Measurements from ENCODE around the gene NFATC2IP.
"Not testable (repeated sequence)": the region's sequence is repeated elsewhere in the genome, so short reads cannot be mapped to it uniquely, and the experiment has no call there.

Gene NFATC2IP

DNA sequence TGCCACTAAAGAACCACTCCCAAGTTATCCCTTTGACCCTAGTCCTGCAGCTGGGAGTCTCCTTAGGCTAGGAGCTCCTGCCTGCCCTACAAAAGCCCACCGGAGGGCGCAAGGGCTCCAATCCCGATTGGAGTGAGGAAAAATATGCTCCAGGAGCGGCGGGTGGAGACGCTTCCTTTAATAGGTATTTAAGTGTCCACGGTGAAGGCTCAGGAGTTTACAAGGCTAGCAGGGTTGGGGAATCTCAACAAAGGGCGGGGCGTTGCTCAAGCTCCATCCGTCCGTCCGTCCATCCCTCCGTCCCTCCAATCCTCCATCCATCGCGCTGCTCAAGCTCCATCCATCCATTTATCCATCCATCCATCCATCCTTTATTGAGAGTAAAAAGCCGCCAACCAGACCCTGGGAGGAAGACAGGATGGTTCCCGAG is 23.3 kb downstream of the NFATC2IP start:
- DNase-seq (ENCODE audit: low read depth in 2 of 2) = no peak

DNA sequence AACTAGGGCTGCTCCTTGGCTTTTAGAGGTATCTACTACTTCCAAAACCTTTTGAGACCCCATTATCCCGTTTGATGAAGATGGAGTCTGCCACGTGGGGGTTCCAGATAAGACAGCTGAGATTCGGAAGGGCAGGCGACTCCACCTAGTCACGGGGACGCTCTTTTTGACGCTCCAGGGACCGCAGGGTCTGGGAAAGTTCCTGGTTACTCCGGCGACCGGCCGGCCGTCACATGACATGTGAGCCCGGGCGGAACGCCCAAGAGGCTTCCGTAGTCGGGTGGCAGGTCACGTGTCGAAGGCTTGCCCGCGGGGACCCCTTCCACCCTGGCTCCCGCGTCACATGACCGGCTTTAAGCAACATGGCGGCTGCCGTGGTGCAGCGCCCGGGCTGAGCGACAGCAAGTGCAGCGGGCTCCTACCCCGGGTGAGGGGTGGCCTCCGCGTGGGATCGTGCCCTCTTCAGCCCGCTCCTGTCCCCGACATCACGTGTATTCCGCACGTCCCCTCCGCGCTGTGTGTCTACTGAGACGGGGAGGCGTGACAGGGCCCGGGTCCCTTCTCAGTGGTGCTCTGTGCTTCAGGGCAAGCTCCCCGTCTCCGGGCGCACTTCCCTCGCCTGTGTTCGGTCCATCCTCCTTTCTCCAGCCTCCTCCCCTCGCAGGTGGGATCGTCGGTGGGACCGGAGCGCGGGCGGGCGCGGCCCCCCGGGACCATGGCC is 23.9 kb downstream of the NFATC2IP start, which contains the start of gene SPNS1:
SPNS1 (plus strand) TSS at position 342 of the 721 bp plus-strand sequence; CDS start at position 716, 374 bp downstream.
- DNase-seq (ENCODE audit: low read depth in 2 of 2) = peak; percentile 94 to 95

DNA sequence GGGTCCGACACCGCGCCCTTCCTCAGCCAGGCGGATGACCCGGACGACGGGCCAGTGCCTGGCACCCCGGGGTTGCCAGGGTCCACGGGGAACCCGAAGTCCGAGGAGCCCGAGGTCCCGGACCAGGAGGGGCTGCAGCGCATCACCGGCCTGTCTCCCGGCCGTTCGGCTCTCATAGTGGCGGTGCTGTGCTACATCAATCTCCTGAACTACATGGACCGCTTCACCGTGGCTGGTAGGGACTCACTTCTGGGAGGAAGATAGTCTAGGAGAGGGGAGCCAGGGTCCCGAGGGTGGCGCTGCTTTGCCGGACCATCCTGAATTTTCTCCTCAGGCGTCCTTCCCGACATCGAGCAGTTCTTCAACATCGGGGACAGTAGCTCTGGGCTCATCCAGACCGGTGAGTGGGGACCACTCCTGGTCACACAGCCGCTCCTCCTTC is 24.4 kb downstream of the NFATC2IP start:
- no peak for DNase-seq (ENCODE audit: low read depth in 2 of 2)

DNA sequence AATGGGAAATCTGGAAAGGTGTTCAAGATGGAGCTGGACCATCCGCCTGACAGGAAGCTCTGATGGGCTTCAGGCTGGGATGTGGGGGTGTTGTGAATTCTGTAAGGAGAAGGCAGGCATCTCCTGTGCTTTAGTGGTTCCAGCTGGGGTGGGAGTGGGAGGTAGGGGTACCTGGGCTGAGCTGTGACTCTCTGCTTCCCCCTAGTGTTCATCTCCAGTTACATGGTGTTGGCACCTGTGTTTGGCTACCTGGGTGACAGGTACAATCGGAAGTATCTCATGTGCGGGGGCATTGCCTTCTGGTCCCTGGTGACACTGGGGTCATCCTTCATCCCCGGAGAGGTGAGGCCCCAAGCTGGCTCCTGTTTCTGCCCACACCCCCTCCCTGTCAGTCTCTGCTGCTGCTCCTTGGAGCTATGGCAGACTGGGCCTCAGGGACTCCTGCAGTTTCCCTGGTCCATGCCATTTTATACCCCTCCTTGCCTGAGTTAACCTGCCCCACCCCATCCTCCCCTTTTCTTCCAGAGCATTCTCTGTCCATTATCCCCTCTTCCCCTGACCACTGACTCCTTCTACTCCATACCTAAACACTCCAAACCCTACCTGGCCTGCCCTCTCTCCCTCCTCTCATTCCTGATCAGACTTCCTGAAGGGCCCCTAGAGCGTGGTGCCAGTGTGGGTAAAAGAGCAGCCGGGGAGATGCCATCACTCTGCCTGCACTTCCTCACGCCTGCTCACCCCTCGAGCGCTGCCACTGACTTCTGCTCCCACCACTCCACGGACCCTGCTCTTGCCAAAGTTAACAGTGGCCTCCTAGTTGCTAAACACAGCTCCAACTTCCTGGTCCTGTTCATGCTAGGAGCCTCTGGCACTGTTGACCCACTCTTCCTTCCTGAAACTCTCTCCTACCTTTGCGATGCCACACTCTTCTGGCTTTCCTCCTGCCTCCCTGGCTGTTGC is 27.2 kb downstream of the NFATC2IP start:
- no peak for DNase-seq (ENCODE audit: low read depth in 2 of 2)

DNA sequence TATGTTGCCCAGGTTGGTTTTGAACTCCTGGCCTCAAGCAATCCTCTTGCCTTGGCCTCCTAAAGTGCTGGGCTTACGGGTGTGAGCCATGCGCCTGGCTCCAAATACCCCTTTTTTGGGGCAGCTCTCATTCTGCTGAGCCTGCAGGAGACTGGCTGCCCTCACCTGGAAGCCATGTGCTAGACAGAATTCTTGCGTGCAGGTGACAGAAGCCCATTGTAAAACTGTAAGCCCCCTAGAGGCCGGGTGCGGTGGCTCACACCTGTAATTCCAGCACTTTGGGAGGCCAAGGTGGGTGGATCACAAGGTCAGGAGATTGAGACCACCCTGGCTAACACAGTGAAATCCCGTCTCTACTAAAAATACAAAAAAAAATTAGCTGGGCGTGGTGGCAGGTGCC is 29.6 kb downstream of the NFATC2IP start:
- DNase-seq (ENCODE audit: low read depth in 2 of 2) = not testable (repeated sequence)

DNA sequence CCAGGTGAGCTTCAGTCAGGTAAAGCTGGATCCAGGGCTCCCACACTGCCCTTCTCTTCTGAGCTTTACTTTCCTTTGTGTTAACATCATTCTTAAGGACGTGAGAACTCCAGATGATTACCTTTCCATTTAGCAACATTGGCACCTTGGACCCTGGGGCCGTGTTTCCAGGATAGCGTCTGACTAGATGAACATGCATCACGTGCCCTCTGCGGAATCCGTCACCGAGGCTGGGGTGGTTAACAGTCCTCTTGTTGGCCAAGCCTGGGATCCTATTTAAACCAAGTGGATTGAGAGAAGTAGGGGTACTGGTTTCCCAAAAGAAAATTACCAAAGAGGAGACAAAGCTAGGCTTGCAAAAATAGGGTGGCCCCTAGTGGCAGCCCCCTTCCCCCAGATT is 30.2 kb downstream of the NFATC2IP start:
- no peak for DNase-seq (ENCODE audit: low read depth in 2 of 2)

DNA sequence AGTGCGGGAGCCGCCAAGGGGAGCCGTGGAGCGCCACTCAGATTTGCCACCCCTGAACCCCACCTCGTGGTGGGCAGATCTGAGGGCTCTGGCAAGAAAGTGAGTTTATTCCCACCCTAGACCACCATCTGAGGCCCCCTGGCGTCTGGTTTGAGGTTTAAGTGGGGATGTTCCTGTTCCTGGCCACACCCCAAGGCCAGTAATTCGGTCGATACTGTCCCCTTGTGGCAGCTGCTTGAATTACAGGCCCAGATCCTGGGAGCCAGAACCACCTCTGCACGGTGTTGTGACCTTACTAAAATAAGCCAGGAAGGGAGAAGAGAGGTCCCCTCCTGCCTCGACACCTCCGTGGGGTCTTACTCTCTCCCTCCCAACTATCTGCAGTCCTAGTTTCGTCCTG is 30.8 kb downstream of the NFATC2IP start:
- DNase-seq (ENCODE audit: low read depth in 2 of 2) = no peak

DNA sequence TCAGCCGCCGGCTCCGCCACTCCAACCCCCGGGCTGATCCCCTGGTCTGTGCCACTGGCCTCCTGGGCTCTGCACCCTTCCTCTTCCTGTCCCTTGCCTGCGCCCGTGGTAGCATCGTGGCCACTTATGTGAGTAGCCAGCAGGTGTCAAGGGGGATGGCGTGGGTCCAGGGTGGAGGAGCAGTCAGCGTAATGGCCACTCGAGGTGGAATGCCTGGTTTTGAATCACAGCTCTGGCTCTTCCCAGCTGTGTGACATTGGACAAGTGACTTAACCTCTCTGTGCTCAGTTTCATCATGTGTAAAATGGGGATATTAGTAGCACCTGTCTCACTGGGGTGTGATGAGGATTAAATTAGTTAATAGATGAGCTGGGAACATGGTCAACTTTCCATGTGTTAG is 31.7 kb downstream of the NFATC2IP start:
- DNase-seq (ENCODE audit: low read depth in 2 of 2) = no peak

DNA sequence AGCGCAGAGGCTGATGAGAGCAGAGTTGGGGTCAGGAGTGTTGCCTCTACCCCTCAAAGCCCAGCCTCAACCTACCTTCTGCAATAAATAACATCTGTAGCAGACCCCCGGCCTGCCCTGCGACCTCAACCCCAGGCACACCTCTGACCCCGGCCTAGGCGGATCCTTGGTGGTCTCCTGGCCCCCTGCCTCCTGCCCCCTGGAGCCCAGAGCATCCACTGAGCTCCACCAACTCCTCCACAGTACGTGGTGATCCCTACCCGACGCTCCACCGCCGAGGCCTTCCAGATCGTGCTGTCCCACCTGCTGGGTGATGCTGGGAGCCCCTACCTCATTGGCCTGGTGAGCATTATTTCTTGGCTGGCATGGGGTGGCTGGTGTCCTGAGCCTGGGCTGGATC is 32.2 kb downstream of the NFATC2IP start:
- no peak for DNase-seq (ENCODE audit: low read depth in 2 of 2)

DNA sequence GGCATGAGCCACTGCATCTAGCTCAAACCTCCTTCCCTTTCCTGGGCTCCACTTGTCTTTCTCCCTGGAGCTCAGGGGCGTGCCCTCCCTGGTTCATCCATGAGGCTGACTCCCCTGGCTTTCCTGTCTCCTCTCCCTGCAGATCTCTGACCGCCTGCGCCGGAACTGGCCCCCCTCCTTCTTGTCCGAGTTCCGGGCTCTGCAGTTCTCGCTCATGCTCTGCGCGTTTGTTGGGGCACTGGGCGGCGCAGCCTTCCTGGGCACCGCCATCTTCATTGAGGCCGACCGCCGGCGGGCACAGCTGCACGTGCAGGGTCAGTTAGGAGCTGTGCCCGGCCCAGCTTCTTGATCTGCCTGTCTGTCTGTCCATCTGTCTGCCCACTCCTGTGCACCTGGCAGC is 32.9 kb downstream of the NFATC2IP start:
- DNase-seq (ENCODE audit: low read depth in 2 of 2) = no peak

DNA sequence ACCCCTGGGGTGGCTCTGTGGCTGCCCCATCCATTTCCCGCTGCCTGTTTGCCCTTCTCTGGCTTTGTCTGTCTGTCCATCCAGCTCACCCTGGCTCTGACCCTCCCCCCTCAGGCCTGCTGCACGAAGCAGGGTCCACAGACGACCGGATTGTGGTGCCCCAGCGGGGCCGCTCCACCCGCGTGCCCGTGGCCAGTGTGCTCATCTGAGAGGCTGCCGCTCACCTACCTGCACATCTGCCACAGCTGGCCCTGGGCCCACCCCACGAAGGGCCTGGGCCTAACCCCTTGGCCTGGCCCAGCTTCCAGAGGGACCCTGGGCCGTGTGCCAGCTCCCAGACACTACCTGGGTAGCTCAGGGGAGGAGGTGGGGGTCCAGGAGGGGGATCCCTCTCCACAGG is 33.4 kb downstream of the NFATC2IP start:
- no peak for DNase-seq (ENCODE audit: low read depth in 2 of 2)

DNA sequence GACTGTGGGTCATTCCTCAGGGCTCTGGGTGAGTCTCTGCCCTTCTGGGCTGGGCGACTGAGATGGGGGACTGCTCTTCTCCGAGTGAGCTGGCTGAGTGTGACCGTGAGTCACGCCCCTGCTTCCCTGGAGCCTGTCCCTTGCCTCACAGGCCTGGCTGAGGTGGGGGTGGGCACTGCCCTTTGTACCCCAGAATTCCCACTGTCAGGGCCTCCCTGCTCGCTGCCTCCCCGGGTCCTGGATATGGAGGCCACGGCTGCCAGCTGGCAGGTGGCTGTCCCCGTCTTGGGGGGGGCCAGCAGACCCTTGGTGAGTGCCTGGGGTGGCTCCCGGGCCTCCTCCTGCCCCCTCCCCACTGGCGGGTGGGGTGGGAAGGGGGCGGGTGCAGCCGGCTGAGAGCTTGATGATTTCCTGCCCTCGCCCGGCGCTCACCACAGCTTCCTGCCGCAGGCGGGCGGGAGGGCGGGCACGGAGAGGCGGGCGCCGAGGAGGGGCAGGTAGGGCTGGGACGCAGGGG is 33.9 kb downstream of the NFATC2IP start, which contains the start of gene LAT:
LAT (plus strand) TSS at position 434 of the 517 bp plus-strand sequence. CDS start 366 bp downstream, outside the sequence.
- DNase-seq (ENCODE audit: low read depth in 2 of 2) = peak; percentile 69 to 70

DNA sequence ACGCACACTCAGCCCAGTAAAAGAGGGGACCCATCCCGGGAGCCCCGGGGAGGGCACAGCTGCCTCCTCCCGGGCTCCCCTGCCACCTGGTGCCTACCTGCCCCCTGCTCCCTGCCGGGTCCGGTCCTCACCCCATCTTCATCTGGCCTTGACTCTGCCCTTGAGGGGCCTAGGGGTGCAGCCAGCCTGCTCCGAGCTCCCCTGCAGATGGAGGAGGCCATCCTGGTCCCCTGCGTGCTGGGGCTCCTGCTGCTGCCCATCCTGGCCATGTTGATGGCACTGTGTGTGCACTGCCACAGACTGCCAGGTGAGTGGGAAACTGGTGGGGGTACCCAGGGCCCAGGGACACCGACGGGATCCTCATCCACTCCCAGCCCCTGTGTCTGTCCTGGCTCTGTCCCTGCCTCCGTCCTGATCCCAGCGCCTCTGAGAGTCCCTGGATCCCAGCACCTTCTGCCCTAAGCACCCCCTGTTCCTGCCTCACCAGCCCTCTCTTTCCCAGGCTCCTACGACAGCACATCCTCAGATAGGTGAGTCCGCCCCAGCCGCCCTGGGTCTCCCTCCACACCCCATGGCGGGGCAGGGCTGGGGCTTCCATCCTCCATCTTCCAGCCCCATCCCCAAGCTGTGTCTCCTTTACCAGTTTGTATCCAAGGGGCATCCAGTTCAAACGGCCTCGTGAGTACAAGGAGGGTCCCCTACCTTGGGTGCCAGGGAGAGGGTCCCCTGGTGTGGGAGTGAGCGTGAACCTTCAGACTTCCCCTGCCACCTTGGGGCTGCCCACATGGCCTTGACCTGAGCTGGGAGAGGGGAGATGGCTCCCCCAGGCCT is 34.7 kb downstream of the NFATC2IP start:
- DNase-seq (ENCODE audit: low read depth in 2 of 2) = no peak

DNA sequence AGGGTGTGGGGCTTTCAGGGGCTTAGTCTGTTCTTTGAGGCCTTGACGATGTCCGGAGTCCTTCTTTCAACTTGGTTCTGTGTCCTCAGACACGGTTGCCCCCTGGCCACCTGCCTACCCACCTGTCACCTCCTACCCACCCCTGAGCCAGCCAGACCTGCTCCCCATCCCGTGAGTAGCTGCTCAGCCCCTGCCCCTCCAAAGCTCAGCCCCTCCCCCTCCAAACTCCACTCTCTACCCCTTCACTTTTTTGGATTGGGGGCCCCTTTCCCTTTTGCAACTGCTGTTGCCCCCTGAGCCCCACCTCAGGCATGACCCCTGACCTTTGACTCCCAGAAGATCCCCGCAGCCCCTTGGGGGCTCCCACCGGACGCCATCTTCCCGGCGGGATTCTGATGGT is 35.3 kb downstream of the NFATC2IP start:
- DNase-seq (ENCODE audit: low read depth in 2 of 2) = no peak

DNA sequence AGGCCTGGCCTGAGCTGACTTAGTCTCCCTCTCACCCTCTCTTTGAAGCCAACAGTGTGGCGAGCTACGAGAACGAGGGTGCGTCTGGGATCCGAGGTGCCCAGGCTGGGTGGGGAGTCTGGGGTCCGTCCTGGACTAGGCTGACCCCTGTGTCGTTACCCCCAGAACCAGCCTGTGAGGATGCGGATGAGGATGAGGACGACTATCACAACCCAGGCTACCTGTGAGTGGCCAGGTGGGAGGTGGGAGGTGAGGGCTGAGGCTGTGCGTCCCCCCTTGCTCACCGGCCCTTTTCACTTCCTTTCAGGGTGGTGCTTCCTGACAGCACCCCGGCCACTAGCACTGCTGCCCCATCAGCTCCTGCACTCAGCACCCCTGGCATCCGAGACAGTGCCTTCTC is 35.8 kb downstream of the NFATC2IP start:
- no peak for DNase-seq (ENCODE audit: low read depth in 2 of 2)

DNA sequence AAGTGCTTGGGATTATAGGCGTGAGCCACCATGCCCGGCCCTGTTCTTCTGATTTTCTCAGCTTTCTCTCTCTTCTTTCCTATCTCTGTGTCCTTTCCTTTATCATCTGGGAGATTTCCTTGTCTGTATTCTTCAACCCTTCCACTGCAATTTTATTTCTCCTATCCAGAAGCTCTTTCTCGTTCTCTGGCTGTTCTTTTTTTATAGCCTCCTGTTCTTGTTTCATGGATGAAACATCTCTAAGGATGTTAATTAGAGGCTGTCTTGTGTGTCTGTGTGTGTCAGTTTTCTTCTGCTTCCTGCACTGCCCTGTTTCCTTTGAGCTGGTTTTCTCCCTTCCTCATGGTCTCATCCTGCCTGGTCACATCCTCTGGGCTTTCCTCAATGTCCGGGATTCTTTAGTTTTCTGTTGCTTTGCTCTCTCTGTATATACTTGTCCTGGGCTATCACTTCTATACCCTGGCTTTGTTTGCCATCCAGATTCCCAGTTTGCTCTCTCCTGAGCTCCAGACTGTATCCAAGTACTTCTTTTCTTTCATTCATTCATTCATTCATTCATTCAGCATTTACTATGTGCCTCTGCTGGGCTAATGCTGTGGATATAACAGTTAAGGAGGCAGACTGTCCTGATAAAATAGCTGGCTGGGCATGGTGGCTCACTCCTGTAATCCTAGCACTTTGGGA is 36.6 kb downstream of the NFATC2IP start:
- no peak for DNase-seq (ENCODE audit: low read depth in 2 of 2)

DNA sequence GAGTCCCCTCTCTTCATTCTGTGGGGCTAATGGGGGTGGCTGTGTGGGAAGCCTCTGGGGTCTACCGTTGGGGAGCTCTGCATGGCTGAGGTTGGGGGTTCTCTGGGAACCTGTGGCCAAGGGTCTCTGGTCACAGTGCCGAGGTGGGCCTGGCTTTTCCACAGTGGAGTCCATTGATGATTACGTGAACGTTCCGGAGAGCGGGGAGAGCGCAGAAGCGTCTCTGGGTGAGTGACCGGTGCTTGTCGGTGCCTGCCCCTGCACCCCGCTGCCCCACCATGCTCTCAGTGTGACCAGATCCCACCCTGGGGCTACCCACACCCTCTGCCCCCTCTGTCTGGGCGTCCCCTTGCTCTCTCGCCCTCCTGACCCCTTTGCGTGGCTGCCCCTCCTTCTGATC is 38.6 kb downstream of the NFATC2IP start:
- no peak for DNase-seq (ENCODE audit: low read depth in 2 of 2)

DNA sequence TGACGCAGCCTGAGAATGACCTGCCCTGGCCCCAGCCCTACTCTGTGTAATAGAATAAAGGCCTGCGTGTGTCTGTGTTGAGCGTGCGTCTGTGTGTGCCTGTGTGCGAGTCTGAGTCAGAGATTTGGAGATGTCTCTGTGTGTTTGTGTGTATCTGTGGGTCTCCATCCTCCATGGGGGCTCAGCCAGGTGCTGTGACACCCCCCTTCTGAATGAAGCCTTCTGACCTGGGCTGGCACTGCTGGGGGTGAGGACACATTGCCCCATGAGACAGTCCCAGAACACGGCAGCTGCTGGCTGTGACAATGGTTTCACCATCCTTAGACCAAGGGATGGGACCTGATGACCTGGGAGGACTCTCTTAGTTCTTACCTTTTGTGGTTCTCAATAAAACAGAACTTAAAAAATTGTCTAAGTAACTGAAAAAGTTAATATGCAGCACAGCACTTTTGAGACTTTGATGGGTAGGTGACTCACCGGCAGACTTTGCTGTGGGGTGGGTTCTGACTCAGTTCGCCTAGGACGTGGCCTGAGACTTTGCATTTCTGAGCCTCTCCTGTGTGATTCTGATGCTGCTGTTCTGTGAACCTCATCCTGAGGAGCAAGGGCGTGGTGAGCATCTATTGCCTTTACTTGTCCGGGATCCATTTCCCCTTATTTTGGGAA is 39.8 kb downstream of the NFATC2IP start:
- peak in 1 of 2 donors; percentile 65 for DNase-seq (ENCODE audit: low read depth in 2 of 2)

DNA sequence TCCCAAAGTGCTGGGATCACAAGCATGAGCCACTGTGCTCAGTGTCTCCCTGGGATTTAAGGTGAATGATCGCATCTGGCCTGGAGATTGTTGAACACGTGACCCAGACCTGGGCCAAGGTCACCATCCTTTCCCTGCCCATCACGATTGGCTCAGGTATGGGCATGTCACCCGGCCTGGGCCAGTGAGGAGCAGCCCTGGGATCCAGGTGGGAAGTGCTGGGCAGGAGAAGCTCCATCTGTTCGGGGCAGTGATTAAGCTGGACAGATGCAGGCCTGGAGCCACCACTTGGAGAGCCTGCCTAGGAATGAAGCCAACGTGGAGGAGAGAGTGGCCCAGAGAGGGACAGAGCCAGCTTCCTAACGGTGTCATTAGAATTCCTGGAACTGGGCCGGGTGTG is 41.0 kb downstream of the NFATC2IP start:
- no peak for DNase-seq (ENCODE audit: low read depth in 2 of 2)

DNA sequence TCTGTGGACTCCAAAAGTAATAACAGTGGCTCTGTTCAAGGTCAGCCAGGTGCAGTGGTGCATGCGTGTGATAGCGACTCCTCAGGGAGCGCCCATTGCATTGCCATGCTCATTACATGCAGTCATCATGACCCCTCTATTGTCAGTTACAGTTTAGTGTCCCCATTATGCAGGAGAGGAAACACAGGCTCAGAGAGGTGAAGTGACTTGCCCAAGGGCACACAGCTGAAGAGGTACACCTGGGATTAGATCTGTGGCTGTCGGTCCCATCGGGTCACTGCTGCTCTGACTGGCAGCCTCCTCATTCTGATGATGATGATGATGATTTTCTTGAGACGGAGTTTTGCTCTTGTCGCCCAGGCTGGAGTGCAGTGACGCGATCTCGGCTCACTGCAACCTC is 41.8 kb downstream of the NFATC2IP start:
- DNase-seq (ENCODE audit: low read depth in 2 of 2) = no peak
